ENCODE measurements around the gene PDE6B. TPM values are rescaled to one million over a fixed set of nuclear protein-coding genes. Genes with fewer than 3 reads are reported as not detected.

The PDE6B gene
- total and polyA plus RNA-seq, 2 of the 13 experiments (the other 11 are each of a cell fraction or from before 2014, with no cell fraction given): 0.38 to 0.40 TPM

DNA sequence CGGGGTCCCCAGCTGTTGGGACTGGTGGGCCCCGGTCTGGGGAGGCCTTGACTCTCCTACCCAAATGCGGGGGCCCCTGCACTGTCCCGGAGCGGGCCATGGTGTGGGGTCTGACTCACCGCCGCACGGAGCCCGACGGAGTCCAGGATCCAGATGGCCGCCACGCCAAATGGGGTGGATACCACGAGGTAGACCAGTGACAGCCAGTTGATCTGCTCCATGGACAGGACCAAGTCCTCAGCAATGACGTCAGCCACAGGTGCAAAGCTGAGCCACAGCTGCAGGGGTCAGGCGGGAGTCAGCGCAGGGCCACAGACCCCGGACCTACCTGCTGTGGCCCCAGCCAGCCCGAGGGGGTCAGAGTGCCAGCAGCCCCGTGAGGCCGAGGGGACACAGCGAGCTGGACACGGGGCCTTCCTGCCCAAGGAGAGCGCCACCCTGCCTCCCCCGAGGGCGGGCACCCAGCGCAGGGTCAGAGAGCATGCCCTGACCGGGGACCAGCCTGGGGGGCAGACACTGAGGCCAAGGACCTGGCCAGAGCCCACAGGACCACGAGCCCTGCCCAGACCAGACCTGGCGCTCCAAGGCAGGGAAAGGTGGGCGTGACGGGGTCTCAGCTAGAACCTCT, 61.2 kb downstream of the PDE6B start (continued):
- no peak for TF ChIP-seq ZNF318 (CRISPR knock-in tag; IDR thresholded peaks at IDR 0.05)
- peak; percentile 88 for TF ChIP-seq CREB1 (IDR thresholded peaks at IDR 0.05)
- TF ChIP-seq CREB1 (CRISPR knock-in tag; IDR thresholded peaks at IDR 0.05): no peak
- no peak for TF ChIP-seq ARNT2 (CRISPR knock-in tag; IDR thresholded peaks at IDR 0.05; ENCODE audit: low read depth)
- TF ChIP-seq, protein P1, sequence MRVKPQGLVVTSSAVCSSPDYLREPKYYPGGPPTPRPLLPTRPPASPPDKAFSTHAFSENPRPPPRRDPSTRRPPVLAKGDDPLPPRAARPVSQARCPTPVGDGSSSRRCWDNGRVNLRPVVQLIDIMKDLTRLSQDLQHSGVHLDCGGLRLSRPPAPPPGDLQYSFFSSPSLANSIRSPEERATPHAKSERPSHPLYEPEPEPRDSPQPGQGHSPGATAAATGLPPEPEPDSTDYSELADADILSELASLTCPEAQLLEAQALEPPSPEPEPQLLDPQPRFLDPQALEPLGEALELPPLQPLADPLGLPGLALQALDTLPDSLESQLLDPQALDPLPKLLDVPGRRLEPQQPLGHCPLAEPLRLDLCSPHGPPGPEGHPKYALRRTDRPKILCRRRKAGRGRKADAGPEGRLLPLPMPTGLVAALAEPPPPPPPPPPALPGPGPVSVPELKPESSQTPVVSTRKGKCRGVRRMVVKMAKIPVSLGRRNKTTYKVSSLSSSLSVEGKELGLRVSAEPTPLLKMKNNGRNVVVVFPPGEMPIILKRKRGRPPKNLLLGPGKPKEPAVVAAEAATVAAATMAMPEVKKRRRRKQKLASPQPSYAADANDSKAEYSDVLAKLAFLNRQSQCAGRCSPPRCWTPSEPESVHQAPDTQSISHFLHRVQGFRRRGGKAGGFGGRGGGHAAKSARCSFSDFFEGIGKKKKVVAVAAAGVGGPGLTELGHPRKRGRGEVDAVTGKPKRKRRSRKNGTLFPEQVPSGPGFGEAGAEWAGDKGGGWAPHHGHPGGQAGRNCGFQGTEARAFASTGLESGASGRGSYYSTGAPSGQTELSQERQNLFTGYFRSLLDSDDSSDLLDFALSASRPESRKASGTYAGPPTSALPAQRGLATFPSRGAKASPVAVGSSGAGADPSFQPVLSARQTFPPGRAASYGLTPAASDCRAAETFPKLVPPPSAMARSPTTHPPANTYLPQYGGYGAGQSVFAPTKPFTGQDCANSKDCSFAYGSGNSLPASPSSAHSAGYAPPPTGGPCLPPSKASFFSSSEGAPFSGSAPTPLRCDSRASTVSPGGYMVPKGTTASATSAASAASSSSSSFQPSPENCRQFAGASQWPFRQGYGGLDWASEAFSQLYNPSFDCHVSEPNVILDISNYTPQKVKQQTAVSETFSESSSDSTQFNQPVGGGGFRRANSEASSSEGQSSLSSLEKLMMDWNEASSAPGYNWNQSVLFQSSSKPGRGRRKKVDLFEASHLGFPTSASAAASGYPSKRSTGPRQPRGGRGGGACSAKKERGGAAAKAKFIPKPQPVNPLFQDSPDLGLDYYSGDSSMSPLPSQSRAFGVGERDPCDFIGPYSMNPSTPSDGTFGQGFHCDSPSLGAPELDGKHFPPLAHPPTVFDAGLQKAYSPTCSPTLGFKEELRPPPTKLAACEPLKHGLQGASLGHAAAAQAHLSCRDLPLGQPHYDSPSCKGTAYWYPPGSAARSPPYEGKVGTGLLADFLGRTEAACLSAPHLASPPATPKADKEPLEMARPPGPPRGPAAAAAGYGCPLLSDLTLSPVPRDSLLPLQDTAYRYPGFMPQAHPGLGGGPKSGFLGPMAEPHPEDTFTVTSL (CRISPR knock-in tag; IDR thresholded peaks at IDR 0.05; ENCODE audit: borderline replicate concordance): no peak
- TF ChIP-seq ATF7-NPFF (CRISPR knock-in tag; IDR thresholded peaks at IDR 0.05; ENCODE audit: low read depth): 0 out of 2 replicates have a peak, but pooled peaks have one; percentile 7
- TF ChIP-seq, protein P2, sequence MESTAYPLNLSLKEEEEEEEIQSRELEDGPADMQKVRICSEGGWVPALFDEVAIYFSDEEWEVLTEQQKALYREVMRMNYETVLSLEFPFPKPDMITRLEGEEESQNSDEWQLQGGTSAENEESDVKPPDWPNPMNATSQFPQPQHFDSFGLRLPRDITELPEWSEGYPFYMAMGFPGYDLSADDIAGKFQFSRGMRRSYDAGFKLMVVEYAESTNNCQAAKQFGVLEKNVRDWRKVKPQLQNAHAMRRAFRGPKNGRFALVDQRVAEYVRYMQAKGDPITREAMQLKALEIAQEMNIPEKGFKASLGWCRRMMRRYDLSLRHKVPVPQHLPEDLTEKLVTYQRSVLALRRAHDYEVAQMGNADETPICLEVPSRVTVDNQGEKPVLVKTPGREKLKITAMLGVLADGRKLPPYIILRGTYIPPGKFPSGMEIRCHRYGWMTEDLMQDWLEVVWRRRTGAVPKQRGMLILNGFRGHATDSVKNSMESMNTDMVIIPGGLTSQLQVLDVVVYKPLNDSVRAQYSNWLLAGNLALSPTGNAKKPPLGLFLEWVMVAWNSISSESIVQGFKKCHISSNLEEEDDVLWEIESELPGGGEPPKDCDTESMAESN (CRISPR knock-in tag; conservative IDR thresholded peaks at IDR 0.05): 0 out of 2 replicates have a peak, but pooled peaks have one; percentile 1
- TF ChIP-seq, protein P3, sequence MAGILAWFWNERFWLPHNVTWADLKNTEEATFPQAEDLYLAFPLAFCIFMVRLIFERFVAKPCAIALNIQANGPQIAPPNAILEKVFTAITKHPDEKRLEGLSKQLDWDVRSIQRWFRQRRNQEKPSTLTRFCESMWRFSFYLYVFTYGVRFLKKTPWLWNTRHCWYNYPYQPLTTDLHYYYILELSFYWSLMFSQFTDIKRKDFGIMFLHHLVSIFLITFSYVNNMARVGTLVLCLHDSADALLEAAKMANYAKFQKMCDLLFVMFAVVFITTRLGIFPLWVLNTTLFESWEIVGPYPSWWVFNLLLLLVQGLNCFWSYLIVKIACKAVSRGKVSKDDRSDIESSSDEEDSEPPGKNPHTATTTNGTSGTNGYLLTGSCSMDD (CRISPR knock-in tag; IDR thresholded peaks at IDR 0.05): no peak
- TF ChIP-seq, protein P4, sequence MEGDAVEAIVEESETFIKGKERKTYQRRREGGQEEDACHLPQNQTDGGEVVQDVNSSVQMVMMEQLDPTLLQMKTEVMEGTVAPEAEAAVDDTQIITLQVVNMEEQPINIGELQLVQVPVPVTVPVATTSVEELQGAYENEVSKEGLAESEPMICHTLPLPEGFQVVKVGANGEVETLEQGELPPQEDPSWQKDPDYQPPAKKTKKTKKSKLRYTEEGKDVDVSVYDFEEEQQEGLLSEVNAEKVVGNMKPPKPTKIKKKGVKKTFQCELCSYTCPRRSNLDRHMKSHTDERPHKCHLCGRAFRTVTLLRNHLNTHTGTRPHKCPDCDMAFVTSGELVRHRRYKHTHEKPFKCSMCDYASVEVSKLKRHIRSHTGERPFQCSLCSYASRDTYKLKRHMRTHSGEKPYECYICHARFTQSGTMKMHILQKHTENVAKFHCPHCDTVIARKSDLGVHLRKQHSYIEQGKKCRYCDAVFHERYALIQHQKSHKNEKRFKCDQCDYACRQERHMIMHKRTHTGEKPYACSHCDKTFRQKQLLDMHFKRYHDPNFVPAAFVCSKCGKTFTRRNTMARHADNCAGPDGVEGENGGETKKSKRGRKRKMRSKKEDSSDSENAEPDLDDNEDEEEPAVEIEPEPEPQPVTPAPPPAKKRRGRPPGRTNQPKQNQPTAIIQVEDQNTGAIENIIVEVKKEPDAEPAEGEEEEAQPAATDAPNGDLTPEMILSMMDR (CRISPR knock-in tag; IDR thresholded peaks at IDR 0.05): 0 out of 2 replicates have a peak, but pooled peaks have one; percentile 22
